K562 (cell line): ENCODE results near the gene POLG. TPM values are rescaled to one million over a fixed set of nuclear protein-coding genes. Genes with fewer than 3 reads are reported as not detected.

Experiments used
- ATAC-seq: fragments of 200-7000 bp; cut with Tn5 transposase; 3 replicates; pipeline ENCODE4 v1.9.1; 2020; ENCODE audit warnings: moderate library complexity
- BruUV-seq: library from RNA; stranded (reverse); fragments of 400-500 nt; replicated peaks from 2 replicates; lab custom pipeline; 2021; lab: Mats Ljungman, UMichigan
- CTCF ChIA-PET: fragments of 300-600 bp; formaldehyde crosslinking; extraction: SDS; loops from one replicate; lab custom pipeline; 2021; ENCODE audit warnings: low intra/inter-chr PET ratio; lab: Yijun Ruan, JAX
- POLR2A ChIA-PET: fragments of 300-600, 350-650 bp; sonication (Branson Sonifier 250); formaldehyde crosslinking; extraction: SDS; loops from one replicate; lab custom pipeline; 2021; ENCODE audit warnings: antibody characterized with exemption, inconsistent platforms; lab: Yijun Ruan, JAX
- DNase-seq, 4 experiments: peaks; one replicate each; pipeline versions ENCODE4 v3.0.0 to v3.0.0-alpha.2; 2011 to 2018; ENCODE audit warnings: low spot score in 3 of 4, mixed read lengths in 3 of 4; ENCODE audit errors: extremely low read depth in 1 of 4
- FAIRE-seq: peaks from 2 replicates; lab custom pipeline; 2011; peaks lifted over from hg19 to GRCh38; lab: Jason Lieb, UNC
- H2AFZ ChIP-seq: 2 replicates; pipeline ENCODE4 v1.6.0; 2011; ENCODE audit warnings: low read depth, low read length, control low read depth, inconsistent platforms
- H3K27ac ChIP-seq: fragments of 200-600 bp; 3 replicates; pipeline ENCODE4 v1.8.0; 2011; ENCODE audit warnings: low read depth, mild to moderate bottlenecking, control low read depth, inconsistent platforms, low read length, moderate library complexity, mixed read lengths; ENCODE audit errors: extremely low read depth
- H3K27me3 ChIP-seq, 2 experiments: fragments of 300-600 bp in 1 of 2; 2 replicates in 1 of 2; 3 replicates in 1 of 2; pipeline versions ENCODE4 v1.6.0 to v1.8.0; 2011; ENCODE audit warnings: inconsistent platforms in 2 of 2, low read length in 2 of 2, mild to moderate bottlenecking in 1 of 2, mixed read lengths in 1 of 2, moderate library complexity in 1 of 2; ENCODE audit not compliant: control insufficient read depth in 2 of 2, insufficient read depth in 2 of 2
- H3K36me3 ChIP-seq: fragments of 300-600 bp; 3 replicates; pipeline ENCODE4 v1.8.0; 2011; ENCODE audit warnings: mild to moderate bottlenecking, low read length, inconsistent platforms; ENCODE audit not compliant: control insufficient read depth, insufficient read depth
- H3K4me1 ChIP-seq, 2 experiments: fragments of 200-600 bp in 1 of 2; replicated peaks in 1 of 2; 2 replicates in 1 of 2; 3 replicates in 1 of 2; pipeline versions ENCODE4 v1.5.1 to v1.8.0; 2011; ENCODE audit warnings: inconsistent platforms in 2 of 2, low read length in 2 of 2, mild to moderate bottlenecking in 1 of 2, mixed read lengths in 1 of 2, moderate library complexity in 1 of 2; ENCODE audit not compliant: control insufficient read depth in 2 of 2, insufficient read depth in 2 of 2
- H3K4me2 ChIP-seq: 2 replicates; pipeline ENCODE4 v1.6.1; 2011; ENCODE audit warnings: low read length, control low read depth, inconsistent platforms, mixed read lengths; ENCODE audit not compliant: insufficient read depth
- H3K4me3 ChIP-seq: fragments of 200-600 bp; sonication (generic), shearing (Covaris generic); 2 replicates; pipeline ENCODE4 v1.5.1; 2016; ENCODE audit warnings: control low read depth, inconsistent platforms
- H3K79me2 ChIP-seq: fragments of 200-600 bp; 3 replicates; pipeline ENCODE4 v1.8.0; 2011; ENCODE audit warnings: low read length, inconsistent platforms; ENCODE audit not compliant: control insufficient read depth, insufficient read depth
- H3K9ac ChIP-seq, 2 experiments: 2 replicates each; pipeline versions ENCODE4 v1.6.0 to v1.6.1; 2011; ENCODE audit warnings: low read depth in 2 of 2, low read length in 2 of 2, control low read depth in 1 of 2, inconsistent platforms in 1 of 2, mild to moderate bottlenecking in 1 of 2, mixed read lengths in 1 of 2; ENCODE audit not compliant: insufficient read depth in 1 of 2
- H3K9me1 ChIP-seq: one replicate; pipeline ENCODE4 v1.6.0; 2011; ENCODE audit warnings: inconsistent platforms, mild to moderate bottlenecking, low read length, moderate library complexity; ENCODE audit not compliant: control insufficient read depth, insufficient read depth
- H3K9me3 ChIP-seq: replicated peaks from 2 replicates; pipeline ENCODE4 v1.5.1; 2011; ENCODE audit warnings: low read depth, low read length, inconsistent platforms; ENCODE audit not compliant: control insufficient read depth, insufficient read depth
- H4K20me1 ChIP-seq: replicated peaks from 2 replicates; pipeline ENCODE4 v1.6.1; 2011; ENCODE audit warnings: low read length, inconsistent platforms, mixed read lengths; ENCODE audit not compliant: control insufficient read depth, insufficient read depth
- C11orf30 ChIP-seq: fragments of 450-650 bp; IDR thresholded peaks from 2 replicates; pipeline ENCODE4 v1.6.1; 2016; ENCODE audit warnings: low read depth, mild to moderate bottlenecking
- CREM ChIP-seq: IDR thresholded peaks from 2 replicates; pipeline ENCODE4 v1.6.1; 2014; ENCODE audit warnings: antibody characterized with exemption, low read depth
- HMG20B ChIP-seq: fragments of 250-450 bp; sonication (Bioruptor Pico); IDR thresholded peaks from 2 replicates; pipeline ENCODE4 v1.5.0; 2021; ENCODE audit warnings: mild to moderate bottlenecking
- MAFF ChIP-seq: IDR thresholded peaks from 2 replicates; pipeline ENCODE4 v1.6.1; 2012; ENCODE audit warnings: low read length, improper control_type of control experiment
- MAFG ChIP-seq: fragments of 450-650 bp; conservative IDR thresholded peaks from 2 replicates; pipeline ENCODE4 v1.6.1; 2016; ENCODE audit warnings: missing genetic modification characterization, missing compliant biosample characterization
- ZC3H4 ChIP-seq: sonication (generic); formaldehyde crosslinking; IDR thresholded peaks from 2 replicates; pipeline ENCODE4 v1.9.0; 2021; ENCODE audit warnings: missing genetic modification reagents, borderline replicate concordance
- ZFPM2 ChIP-seq: fragments of 250-450 bp; sonication (Bioruptor Pico); IDR thresholded peaks from 2 replicates; pipeline ENCODE4 v1.5.1; 2022; ENCODE audit warnings: mild to moderate bottlenecking
- ZNF134 ChIP-seq: fragments of 250-450 bp; sonication (Bioruptor Pico); conservative IDR thresholded peaks from 2 replicates; pipeline ENCODE4 v1.4.0; 2020
- ZNF316 ChIP-seq: fragments of 450-650 bp; IDR thresholded peaks from 2 replicates; pipeline ENCODE4 v1.6.1; 2016
- ZNF584 ChIP-seq: fragments of 200-800 bp; sonication (Bioruptor generic); IDR thresholded peaks from 2 replicates; pipeline ENCODE4 v1.6.1; 2016; ENCODE audit warnings: low read depth, mild to moderate bottlenecking, missing genetic modification characterization, missing compliant biosample characterization
- ZNF655 ChIP-seq: fragments of 250-450 bp; sonication (Bioruptor Pico); IDR thresholded peaks from 2 replicates; pipeline ENCODE4 v1.5.0; 2021
- WGBS: fragments of 100-300 bp; shearing (Covaris generic); methylation state at CpG from one replicate; pipeline ENCODE4 v1.1.6; 2016; ENCODE audit warnings: low coverage, mixed read lengths; ENCODE audit not compliant: insufficient coverage; ENCODE audit errors: missing lambda C conversion rate; 5-methylcytosine and 5-hydroxymethylcytosine counted together
- in situ Hi-C: fragments of 300-500 bp; cut with MboI; formaldehyde crosslinking; loops from 4 replicates; pipeline ENCODE4 v1.15.0; 2018; ENCODE audit warnings: inconsistent platforms, mixed read lengths
- intact Hi-C: fragments of 100-400 bp; cut with micrococcal nuclease; formaldehyde crosslinking; loops from 2 replicates; pipeline ENCODE4 v1.14.2; 2022
- polyA plus RNA-seq, 8 experiments: library from polyadenylated mRNA; depleted of rRNA in 4 of 8; stranded (reverse) in 5 of 8; unstranded in 3 of 8; fragments of >200 nt; fragmentation: Nextera tagmentation in 2 of 8; fragmentation: Illumina TruSeq in 1 of 8; extraction: Ambion mirVana in 2 of 8; extraction: Trizol in 1 of 8; gene quantifications; 2 replicates each; pipeline versions ENCODE4 v1.2.1 to v1.2.3, GENCODE V29; 2011 to 2014; ENCODE audit warnings: inconsistent platforms in 1 of 8, missing spikeins in 1 of 8
- total RNA-seq, 7 experiments: library from RNA; depleted of rRNA in 6 of 7; stranded (reverse); fragments of >200 nt in 6 of 7; fragmentation: Illumina TruSeq in 2 of 7; extraction: Trizol in 2 of 7; gene quantifications; 2 replicates each; pipeline versions ENCODE4 v1.2.1 to v1.2.3, GENCODE V29; 2011 to 2021; ENCODE audit warnings: low replicate concordance in 1 of 7

Gene POLG
- total and polyA plus RNA-seq, 9 of the 15 experiments (the other 6 are each of a cell fraction or from before 2014, with no cell fraction given) = 15.2 to 83.8 (median 38.6) TPM

- Histone ChIP-seq H3K36me3 (no peaks in the 10 kb centered on the region), H3K4me2 (no peak overlapping the region), H3K79me2 (no peaks in the 10 kb centered on the region), H3K4me3 (no peak overlapping the region), H3K4me1 (no peaks in the 10 kb centered on the region), H2AFZ (no peak overlapping the region), H3K27me3 (peaks cover 13 to 64% of the 10 kb centered on the region in 2 experiments; a peak in 4 of 5 replicates), H3K9me3 (no peaks in the 10 kb centered on the region), H4K20me1 (0 out of 2 replicates have a peak, but pooled peaks cover 4% of the 10 kb centered on the region), H3K9ac (no peak overlapping the region; a peak in 1 of 4 replicates), H3K27ac (no peak overlapping the region), H3K9me1 (peaks cover 4% of the 10 kb centered on the region)
- CTCF ChIA-PET = no interaction called here
- 12% methylated on average over 10 of the region's 10 CpGs for WGBS
- TF ChIP-seq ZC3H4 (CRISPR knock-in tag) = no peak
- 0 out of 2 replicates have a peak, but pooled peaks have one; percentile 25 for TF ChIP-seq CREM
- FAIRE-seq = no peak
- ATAC-seq = peak; percentile 69
- in situ Hi-C loops = no loop called here
- DNase-seq = no peak
- intact Hi-C loops = no loop called here
- POLR2A ChIA-PET = interaction anchor here (1.2 kb wide), 1 partner anchor 12 kb away, joined by 4 read pairs; no protein-coding TSS in a partner anchor
- no TSS peak for BruUV-seq
Observed at GRCh38 chr15:89346516-89347231, 12.1 kb upstream of the POLG start.

GRCh38 chr15:89345248-89345647 is 10.6 kb upstream of the POLG start:
- no peak overlapping the region for H3K27ac ChIP-seq
- WGBS = 2% methylated on average over 4 of the region's 4 CpGs
- H3K9me3 ChIP-seq = no peaks in the 10 kb centered on the region
- H2AFZ ChIP-seq = no peak overlapping the region
- in situ Hi-C loops = no loop called here
- no peak for FAIRE-seq
- H3K36me3 ChIP-seq = no peaks in the 10 kb centered on the region
- H4K20me1 ChIP-seq = 0 out of 2 replicates have a peak, but pooled peaks cover 4% of the 10 kb centered on the region
- no peak overlapping the region for H3K9ac ChIP-seq
- no peaks in the 10 kb centered on the region; a peak in 1 of 5 replicates for H3K4me1 ChIP-seq
- no peak overlapping the region for H3K4me2 ChIP-seq
- peaks cover 14 to 62% of the 10 kb centered on the region in 2 experiments; a peak in 4 of 5 replicates for H3K27me3 ChIP-seq
- intact Hi-C loops = no loop called here
- H3K9me1 ChIP-seq = peaks cover 4% of the 10 kb centered on the region
- H3K79me2 ChIP-seq = no peaks in the 10 kb centered on the region
- ChIA-PET CTCF (no interaction called here), POLR2A (interaction anchor here (0.6 to 2.2 kb wide), 2 partner anchors 10 to 99 kb away, joined by 4 to 8 read pairs; partner anchors contain the start of gene POLG)
- no peak for DNase-seq
- ATAC-seq = no peak
- BruUV-seq = no TSS peak
- no peak overlapping the region for H3K4me3 ChIP-seq
- TF ChIP-seq ZNF316 (peak; percentile 68), ZNF584 (CRISPR knock-in tag) (no peak), ZNF655 (CRISPR knock-in tag) (no peak), MAFF (peak; percentile 4; the same call in 1 of the 2 replicates), C11orf30 (peak; percentile 31; the same call in 1 of the 2 replicates), ZNF134 (CRISPR knock-in tag) (no peak), MAFG (tag) (peak; percentile 53), HMG20B (CRISPR knock-in tag) (no peak), ZFPM2 (no peak)
